GM21526 (cell line): Measurements from ENCODE around the gene NR0B1.

Source experiments
- ATAC-seq: cut with Tn5 transposase; IDR thresholded peaks from one replicate; pipeline ENCODE4 v1.9.1; 2021; ENCODE audit warnings: moderate library complexity; ENCODE audit not compliant: unreplicated experiment, low FRiP score

NR0B1 gene, protein sequence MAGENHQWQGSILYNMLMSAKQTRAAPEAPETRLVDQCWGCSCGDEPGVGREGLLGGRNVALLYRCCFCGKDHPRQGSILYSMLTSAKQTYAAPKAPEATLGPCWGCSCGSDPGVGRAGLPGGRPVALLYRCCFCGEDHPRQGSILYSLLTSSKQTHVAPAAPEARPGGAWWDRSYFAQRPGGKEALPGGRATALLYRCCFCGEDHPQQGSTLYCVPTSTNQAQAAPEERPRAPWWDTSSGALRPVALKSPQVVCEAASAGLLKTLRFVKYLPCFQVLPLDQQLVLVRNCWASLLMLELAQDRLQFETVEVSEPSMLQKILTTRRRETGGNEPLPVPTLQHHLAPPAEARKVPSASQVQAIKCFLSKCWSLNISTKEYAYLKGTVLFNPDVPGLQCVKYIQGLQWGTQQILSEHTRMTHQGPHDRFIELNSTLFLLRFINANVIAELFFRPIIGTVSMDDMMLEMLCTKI

DNA sequence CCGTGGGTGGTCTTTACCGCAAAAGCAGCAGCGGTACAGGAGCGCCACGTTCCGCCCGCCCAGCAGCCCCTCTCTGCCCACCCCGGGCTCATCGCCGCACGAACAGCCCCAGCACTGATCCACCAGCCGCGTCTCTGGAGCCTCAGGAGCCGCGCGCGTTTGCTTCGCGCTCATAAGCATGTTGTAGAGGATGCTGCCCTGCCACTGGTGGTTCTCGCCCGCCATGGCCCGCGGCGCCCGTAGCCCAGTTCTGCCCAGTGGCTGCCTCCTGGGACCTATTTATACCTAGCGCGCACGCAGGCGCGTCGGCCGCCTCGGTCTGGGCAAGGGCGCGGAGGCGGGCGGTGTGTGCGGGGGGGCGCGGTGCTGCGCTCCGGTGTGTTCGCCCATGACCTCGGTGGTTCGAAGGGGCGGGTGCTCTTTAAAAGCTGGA is at the start of gene NR0B1:
Gene NR0B1, minus strand, starts transcription at position 252 of the 433 bp plus-strand sequence. Its CDS starts 27 bp downstream, at position 225.
- no peak for ATAC-seq

DNA sequence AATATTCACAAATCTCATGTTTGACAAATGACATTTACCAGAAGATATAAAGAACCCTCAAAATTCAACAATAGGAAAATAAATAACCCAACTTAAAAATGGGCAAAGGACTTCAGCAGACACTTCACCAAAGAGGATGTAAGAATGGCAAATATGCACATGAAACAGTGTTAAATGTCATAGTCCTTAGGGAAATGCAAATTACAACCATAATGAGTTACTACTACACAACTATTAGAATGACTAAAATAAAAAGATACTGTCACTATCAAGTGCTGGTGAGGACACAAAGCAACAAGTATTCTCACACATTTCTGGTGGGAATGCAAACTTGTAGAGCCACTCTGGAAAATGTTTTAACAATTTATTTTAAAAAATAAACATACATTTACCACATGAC is 40.8 kb upstream of the NR0B1 start:
- no peak for ATAC-seq

DNA sequence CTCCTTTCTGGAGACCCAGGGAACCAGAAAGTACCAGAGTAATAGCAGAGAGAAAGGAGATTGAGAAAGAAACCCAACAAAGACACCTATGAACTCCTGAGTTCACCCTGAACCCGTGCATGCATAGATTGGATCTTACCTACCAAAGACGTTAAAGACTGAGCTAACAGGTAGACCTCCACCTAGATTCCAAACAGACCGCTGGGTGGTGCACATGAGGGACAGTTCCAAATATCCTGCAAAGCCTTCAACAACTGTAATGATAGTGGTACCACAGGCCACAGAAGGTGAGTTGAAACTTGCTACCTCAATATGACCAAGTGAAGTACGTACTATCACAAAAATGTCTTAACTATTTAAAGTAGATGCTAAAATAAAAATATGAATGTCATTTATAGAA is 34.0 kb upstream of the NR0B1 start:
- ATAC-seq, result no peak

DNA sequence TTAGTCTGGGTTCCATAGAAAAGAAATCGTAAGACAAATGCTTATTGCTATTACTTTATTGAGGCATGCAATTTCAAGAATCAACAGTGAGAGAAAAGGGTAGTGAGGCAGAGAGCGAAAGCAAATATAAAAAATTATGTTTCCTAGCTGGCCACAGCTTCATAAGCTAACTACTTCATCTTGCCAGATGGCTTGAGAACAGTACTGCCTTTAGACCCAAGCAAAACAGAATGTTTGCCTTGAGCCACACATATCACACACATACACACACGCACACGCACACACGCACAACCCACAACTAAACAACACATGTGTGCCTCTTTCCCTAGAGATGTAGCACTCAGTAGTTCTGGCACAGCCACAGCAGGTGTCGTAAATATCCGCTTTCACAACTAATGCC is 31.6 kb upstream of the NR0B1 start:
- ATAC-seq, result no peak

DNA sequence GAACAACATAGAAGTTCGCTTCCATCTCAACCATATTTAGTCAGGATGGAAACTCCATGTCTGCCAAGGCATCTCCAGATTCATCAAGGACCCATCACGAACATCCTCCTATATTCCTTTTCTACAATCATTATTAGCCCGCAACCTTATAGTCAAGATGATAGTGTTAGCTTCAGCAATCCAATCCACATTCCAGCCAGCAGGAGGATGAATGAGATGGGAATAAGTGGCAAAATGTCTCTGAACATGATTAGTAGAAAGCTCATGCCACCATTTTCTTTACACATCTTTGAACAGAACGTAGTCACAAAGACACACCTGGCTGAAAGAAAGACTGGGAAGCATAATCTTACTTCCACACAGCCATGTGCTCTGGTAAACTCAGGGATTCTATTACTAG is 18.6 kb upstream of the NR0B1 start:
- ATAC-seq, result no peak

DNA sequence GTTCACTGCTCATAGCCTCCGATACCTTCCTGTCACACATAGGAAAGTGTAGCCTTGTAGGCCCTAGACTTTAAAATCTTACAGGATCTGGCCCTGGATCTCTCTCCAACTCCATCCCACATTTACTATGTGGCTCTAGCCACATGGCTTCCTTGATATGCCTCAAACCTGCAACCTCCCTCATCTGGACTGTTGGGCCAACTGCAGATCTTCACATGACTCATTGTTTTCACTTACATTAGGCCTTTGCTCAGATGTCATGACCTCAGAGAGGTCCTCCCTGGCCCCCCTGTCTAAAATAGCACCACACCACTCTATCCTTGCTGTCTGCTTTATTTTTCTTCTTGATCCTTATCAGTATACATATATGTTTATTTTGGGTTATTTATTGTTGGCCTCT is 8.1 kb upstream of the NR0B1 start:
- ATAC-seq, result no peak

DNA sequence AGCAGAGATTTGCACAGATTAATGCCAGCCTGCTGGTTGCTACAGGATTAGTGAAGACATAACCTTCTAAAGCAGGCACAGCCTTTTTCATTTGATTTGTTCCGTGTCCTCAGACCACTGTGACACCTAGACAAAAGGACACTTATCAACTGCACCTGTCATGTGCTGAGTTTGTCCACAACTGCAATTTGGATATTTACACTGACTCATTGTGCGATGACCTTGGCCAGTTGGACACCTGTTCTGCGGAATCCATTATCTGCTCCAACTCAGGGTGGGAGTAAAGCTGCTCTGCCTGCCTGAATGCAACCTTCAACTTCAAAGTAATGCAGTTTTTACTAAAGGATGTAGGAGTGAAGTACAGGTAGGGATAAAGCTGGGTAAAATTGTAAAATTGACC is 4.1 kb upstream of the NR0B1 start:
- no peak for ATAC-seq

DNA sequence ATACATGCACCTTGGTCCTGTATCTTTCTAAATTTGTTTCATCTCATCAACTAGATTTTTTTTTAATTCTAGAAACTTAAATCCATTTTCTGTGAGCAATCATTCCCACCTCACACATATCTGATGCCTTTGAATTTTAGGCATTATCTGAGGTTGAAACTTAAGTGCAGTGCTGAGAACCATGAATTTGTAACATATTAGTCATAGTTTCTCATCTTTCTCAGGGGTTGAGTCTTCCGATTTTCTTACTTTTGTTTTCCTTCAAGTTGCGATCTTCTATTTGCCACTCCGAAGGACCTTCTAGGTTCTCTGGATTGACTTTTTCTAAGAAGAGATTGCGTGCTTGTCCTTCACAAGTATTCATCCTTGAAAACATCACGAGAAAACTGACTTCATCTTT is 3.7 kb upstream of the NR0B1 start:
- ATAC-seq, result no peak

DNA sequence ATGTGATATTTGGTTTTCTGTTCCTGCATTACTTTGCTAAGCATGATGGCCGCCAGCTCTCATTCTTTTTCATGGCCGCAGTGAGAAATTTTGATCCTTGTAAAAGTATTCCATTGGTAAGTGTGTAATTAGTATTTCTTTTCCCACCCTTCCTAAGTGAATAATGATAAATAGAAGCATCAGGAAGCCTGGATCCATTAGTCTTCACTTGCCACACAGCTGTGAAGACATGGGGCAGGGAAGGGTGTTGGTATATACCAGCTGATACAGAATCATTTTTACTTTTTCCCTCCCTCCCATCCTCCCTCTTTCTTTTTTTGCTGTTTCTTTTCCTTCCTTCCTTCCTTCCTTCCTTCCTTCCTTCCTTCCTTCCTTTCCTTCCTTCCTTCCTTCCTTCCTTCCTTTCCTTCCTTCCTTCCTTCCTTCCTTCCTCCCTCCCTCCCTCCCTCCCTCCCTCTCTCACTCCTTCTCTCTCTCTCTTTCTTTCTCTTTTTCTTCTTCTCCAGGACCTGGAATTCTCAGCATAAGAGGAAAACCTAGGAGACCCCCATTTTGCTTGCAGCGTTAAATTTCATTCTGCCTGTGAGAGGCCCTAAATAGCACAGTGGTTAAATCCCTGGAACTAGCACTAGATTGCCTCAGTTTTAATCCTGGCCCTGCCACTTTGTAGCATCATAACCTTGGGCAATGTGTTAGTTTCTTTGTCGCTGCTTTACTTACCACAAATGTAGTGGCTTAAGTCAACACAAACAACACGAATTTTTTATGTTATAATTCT is 1.4 kb upstream of the NR0B1 start:
- no peak for ATAC-seq

DNA sequence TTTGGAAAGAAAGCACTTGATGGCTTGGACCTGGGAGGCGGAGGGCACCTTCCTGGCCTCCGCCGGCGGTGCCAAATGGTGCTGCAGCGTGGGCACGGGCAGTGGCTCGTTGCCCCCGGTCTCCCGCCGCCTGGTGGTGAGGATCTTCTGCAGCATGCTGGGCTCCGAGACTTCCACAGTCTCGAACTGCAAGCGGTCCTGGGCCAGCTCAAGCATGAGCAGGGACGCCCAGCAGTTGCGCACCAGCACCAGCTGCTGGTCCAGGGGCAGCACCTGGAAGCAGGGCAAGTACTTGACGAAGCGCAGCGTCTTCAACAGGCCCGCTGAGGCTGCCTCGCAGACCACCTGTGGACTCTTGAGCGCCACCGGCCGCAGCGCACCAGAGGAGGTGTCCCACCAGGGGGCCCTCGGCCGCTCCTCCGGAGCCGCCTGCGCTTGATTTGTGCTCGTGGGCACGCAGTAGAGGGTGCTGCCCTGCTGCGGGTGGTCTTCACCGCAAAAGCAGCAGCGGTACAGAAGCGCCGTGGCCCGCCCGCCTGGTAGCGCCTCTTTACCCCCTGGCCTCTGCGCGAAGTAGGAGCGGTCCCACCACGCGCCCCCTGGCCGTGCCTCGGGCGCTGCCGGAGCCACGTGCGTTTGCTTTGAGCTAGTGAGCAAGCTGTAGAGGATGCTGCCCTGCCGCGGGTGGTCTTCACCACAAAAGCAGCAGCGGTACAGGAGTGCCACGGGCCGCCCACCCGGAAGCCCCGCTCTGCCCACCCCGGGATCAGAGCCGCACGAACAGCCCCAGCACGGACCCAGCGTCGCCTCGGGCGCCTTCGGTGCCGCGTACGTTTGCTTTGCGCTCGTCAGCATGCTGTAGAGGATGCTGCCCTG is 689 bp downstream of the NR0B1 start:
- no peak for ATAC-seq

DNA sequence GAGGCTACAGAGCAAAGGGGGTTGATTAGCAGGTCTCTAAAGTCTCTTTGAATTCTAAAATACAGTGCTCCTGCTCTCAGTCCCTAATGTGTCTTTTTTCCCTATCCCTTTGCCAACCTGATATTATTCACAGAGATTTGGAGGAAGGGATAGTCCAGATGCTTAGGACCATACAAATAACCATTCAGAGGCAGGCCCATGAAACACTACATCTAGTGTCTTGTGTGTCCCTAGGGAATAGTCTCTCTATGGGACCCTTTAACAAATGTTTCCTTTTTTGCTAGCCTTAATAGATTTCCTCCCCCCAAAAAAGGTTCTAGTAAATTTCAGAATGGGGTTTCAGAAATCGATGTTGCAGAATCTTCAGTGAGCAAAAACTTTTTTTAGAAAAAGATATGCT is 1.7 kb downstream of the NR0B1 start:
- no peak for ATAC-seq

DNA sequence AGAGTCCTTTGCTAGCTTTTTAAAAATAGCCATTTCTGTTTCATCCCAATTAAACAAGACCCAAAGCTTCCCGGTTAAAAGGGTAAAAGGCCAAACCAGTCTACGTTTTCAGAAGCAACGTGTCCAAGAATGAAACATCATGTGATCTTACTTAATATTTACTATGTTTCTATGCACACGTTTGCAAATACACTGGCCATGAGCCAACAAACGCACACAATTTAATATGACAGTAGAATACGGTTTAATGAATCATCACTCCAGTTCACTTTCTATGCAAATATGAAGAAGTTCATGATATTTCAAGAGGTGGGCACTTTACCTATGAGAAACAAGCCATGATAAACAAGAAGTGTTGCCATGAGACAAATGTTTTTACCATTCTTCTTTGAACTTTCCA is 4.3 kb downstream of the NR0B1 start:
- no peak for ATAC-seq

DNA sequence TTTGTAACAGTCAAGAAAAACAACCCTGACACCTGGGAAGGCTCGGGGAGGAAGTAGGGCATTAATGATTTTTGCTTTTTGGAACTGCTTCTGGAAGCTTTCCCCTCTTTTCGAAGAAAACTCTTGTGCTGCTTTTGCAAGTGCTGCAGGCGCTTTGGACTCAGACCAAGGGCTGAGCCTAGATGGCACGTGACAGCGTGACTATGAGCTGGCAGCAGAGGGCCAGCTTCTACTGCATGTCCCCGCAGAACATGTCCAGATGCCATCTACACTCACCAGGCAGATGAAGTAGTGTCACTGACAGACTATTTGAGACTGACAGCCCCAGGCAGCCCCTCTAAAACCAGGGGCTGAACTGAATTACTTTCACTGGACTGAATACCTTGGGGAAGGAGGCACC is 6.2 kb downstream of the NR0B1 start:
- ATAC-seq, result no peak

DNA sequence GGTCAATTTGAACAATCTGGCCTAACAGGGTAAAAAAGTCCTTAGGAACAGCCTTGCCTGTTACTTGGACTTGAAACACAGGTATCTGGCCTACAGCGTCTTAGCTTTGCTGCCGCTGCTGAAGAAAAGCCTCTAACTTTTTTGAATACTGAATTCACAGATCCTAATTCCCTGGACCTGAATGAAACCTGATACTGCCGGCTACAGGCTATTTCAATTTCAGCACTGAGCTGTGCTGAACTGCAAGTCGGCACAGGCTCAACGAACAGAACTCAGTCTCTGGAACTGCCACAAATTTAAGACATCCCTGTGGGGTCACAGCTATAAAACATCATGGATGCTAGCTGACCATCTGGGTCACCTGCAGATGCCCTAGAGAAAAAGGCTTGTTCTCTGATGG is 7.2 kb downstream of the NR0B1 start:
- ATAC-seq, result no peak

DNA sequence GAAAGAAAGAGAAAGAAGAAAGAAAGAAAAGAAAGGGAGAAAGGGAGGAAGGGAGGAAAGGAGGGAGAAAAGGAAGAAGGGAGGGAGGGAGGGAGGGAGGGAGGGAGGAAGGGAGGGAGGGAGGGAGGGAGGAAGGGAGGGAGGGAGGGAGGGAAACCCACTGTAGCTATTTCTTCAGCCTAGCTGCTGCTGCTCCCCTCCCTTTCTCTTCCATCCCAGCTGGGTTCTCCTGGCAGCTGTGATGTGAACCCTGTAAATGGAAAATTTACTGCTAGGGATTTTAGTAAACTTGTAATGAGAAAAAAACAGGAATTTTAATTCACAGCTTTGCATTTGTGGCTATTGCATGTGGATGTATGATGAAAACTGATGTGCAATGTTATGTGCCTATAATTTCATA is 8.0 kb downstream of the NR0B1 start:
- ATAC-seq, result no peak

DNA sequence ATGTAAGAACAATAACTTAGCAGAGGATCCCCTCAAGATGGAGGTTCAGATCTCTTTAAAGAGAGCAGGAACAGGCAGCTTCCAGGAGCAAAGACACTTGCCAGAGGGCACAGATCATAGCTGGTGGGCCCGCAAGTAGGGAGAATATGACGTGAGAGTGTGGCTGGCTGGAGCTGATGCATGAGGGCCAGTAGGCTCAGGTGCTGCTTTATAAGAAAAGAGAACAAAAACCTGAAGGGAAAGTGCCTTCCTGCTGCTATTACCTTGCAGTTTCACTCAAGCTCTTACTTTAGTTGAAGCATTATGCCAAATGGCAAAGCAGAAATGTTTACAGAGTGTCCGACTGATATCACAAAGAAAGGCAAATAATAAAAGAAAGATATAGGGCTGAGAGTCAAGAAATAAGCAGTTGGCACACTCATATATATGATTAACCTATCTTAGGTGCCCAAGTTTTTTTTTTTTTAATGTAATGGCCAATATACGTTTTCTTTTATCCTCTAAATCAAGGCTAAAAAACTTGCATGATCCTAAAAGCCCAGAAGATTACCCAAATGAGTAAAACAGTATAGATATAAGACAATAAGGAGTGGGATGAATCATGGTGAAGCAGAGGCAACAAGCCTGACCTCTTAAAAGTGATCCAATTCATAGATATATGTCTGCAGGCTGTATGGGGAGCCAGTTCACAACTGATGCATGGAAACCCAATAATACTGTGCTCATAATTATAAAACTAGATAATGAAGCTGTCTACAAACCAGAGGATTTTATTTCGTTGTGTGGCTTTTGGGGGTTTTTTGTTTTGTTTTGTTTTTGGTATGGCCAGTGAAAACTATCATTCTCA is 12.6 kb downstream of the NR0B1 start:
- ATAC-seq, result no peak

DNA sequence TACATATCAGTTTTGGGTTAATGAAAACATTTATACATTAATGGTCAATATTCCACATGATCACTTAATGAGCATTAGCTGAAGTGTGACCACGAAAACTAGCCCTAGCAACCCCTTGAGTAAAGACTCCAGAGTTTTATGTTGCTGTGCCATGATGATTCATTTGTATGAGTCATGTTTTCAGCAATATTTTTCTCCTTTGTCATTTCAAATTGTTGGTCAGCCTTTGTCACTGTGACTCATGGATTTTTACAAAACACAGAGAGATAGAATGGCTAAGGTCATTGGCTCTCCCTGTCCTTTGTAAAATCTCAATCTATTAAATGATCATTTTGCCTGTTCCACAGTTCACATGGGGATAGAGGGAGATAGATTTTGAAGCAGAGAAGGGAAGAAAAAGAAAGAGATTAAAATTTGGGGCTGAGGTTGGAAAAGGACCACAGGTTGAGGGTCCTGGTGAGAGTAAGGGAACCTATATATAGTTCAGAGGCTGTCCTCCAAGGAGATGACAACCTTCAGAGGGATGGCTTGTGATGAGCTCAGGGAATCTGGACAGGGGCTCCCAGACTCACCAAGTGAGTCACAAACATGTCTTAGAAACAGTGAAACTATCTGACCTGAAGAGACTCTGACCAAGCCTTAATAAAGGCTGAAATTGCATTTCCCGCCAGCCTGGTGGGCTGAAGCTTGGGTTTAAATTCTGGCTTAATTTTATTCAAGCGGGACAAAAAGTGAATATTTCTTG is 25.6 kb downstream of the NR0B1 start:
- ATAC-seq, result no peak

DNA sequence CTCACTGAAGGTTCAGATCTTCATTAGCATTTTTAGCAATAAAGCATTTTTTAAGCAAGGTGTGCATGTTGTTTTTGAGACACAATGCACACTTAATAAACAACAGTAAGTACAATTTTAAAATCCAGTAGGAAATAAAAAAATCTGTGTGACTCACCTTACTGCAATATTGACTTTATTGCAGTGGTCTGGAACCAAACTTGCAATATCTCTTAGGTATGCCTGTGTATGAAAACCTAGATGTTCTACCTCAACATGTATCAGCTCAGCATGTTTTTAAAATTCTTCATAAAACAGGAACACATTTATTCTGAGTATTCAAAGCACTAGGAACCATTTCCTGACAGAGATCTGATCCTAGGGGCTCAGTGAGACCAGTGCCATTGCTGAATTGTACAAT is 26.7 kb downstream of the NR0B1 start:
- no peak for ATAC-seq

DNA sequence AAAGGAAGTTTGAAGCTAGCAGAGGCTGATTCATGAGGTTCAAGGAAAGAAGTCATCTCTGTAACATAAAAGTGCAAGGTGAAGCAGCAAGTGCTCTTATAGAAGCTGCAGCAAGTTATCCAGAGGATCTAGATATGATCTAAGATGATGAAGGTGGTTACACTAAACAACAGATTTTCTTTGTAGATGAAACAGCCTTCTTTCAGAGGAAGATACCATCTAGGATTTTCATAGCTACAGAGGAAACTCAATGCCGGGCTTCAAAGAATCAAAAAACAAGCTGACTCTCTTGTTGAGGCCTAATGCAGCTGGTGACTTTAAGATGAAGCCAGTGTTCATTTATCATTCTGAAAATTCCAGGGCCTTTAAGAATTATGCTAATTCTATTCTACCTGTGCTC is 28.8 kb downstream of the NR0B1 start:
- no peak for ATAC-seq
